ENCODE results near the gene EMSY.

DNA sequence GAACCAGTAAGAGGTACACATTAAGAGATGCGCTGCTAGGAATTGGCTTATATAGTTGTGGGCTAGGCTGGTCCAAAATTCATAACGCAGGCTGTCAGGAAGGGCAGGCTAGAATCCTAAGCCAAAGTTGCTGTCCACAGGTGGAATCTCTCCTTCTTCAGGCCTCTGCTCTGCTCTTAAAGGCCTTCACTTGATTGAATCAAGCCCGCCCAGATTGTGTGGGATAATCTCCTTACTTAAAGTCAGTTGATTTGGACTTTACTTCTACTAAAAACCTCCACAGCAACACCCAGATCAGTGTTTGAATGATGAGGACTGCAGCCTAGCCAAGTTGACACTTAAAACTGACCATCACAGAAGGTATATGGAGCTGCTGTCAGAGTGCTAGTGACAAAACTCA is 156.9 kb downstream of the EMSY start:
- TF ChIP-seq TEAD4 (IDR thresholded peaks at IDR 0.05; ENCODE audit: low read depth, low read length) (no peak), BRCA1 (IDR thresholded peaks at IDR 0.05; ENCODE audit: low read depth, low read length) (no peak), EZH2 (IDR thresholded peaks at IDR 0.05; ENCODE audit: low read depth, low read length, severe bottlenecking) (no peak), POLR2A (IDR thresholded peaks at IDR 0.05; ENCODE audit: control extremely low read depth in 1 of 2, low read depth in 2 of 2, low read length in 2 of 2) (no peak), TBP (IDR thresholded peaks at IDR 0.05; ENCODE audit: low read depth, low read length) (no peak), CHD1 (IDR thresholded peaks at IDR 0.05; ENCODE audit: low read depth, low read length) (no peak), RXRA (IDR thresholded peaks at IDR 0.05; ENCODE audit: insufficient read depth, low read depth, low read length) (no peak), NRF1 (IDR thresholded peaks at IDR 0.05; ENCODE audit: low read depth, low read length) (no peak)
- TF ChIP-seq, protein P1, sequence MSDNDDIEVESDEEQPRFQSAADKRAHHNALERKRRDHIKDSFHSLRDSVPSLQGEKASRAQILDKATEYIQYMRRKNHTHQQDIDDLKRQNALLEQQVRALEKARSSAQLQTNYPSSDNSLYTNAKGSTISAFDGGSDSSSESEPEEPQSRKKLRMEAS (IDR thresholded peaks at IDR 0.05): no peak
- TF ChIP-seq, protein P2, sequence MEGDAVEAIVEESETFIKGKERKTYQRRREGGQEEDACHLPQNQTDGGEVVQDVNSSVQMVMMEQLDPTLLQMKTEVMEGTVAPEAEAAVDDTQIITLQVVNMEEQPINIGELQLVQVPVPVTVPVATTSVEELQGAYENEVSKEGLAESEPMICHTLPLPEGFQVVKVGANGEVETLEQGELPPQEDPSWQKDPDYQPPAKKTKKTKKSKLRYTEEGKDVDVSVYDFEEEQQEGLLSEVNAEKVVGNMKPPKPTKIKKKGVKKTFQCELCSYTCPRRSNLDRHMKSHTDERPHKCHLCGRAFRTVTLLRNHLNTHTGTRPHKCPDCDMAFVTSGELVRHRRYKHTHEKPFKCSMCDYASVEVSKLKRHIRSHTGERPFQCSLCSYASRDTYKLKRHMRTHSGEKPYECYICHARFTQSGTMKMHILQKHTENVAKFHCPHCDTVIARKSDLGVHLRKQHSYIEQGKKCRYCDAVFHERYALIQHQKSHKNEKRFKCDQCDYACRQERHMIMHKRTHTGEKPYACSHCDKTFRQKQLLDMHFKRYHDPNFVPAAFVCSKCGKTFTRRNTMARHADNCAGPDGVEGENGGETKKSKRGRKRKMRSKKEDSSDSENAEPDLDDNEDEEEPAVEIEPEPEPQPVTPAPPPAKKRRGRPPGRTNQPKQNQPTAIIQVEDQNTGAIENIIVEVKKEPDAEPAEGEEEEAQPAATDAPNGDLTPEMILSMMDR (IDR thresholded peaks at IDR 0.05; ENCODE audit: control extremely low read depth in 1 of 3, insufficient read depth in 1 of 3, low read depth in 1 of 3, low read length in 3 of 3): no peak
- TF ChIP-seq, protein P3, sequence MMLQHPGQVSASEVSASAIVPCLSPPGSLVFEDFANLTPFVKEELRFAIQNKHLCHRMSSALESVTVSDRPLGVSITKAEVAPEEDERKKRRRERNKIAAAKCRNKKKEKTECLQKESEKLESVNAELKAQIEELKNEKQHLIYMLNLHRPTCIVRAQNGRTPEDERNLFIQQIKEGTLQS (IDR thresholded peaks at IDR 0.05; ENCODE audit: insufficient read depth, low read depth, low read length): no peak
